Endothelial cell of umbilical vein (primary cell): ENCODE measurements around the gene VSNL1. TPM values are rescaled to one million over a fixed set of nuclear protein-coding genes. Genes with fewer than 3 reads are reported as not detected.

Source experiments
- BruUV-seq: library from RNA; stranded (reverse); fragments of 400-500 nt; replicated peaks from 2 replicates; lab custom pipeline; 2021; lab: Mats Ljungman, UMichigan
- CTCF ChIA-PET: fragments of 300-600, 350-600 bp; sonication (Branson Sonifier 250); formaldehyde crosslinking; loops from one replicate; lab custom pipeline; 2021; ENCODE audit warnings: antibody characterized with exemption, inconsistent platforms; lab: Charles Lee
- POLR2A ChIA-PET: fragments of 300-600, 350-600 bp; sonication (Branson Sonifier 250); formaldehyde crosslinking; loops from one replicate; lab custom pipeline; 2021; ENCODE audit warnings: antibody characterized with exemption, inconsistent platforms; lab: Charles Lee
- DNase-seq: peaks from one replicate; pipeline ENCODE4 v3.0.0-alpha.2; 2011; ENCODE audit warnings: low read depth, low spot score
- FAIRE-seq: peaks from 2 replicates; lab custom pipeline; 2011; peaks lifted over from hg19 to GRCh38; lab: Jason Lieb, UNC
- H2AFZ ChIP-seq: 2 replicates; pipeline ENCODE4 v1.6.0; 2012; ENCODE audit warnings: low read depth, low read length, control low read depth, inconsistent platforms
- H3K27ac ChIP-seq: 2 replicates; pipeline ENCODE4 v1.5.1; 2011; ENCODE audit warnings: low read depth, mild to moderate bottlenecking, control low read depth, low read length, moderate library complexity; ENCODE audit not compliant: insufficient read depth
- H3K27me3 ChIP-seq, 2 experiments: 2 replicates each; pipeline versions ENCODE4 v1.6.0 to v1.6.1; 2011; ENCODE audit warnings: low read length in 2 of 2, mixed read lengths in 1 of 2; ENCODE audit not compliant: control insufficient read depth in 2 of 2, insufficient read depth in 2 of 2
- H3K36me3 ChIP-seq, 2 experiments: 2 replicates in 1 of 2; 3 replicates in 1 of 2; pipeline ENCODE4 v1.5.1; 2011; ENCODE audit warnings: low read length in 2 of 2, mild to moderate bottlenecking in 1 of 2, moderate library complexity in 1 of 2; ENCODE audit not compliant: control insufficient read depth in 2 of 2, insufficient read depth in 2 of 2; ENCODE audit errors: extremely low read depth in 1 of 2
- H3K4me1 ChIP-seq: 3 replicates; pipeline ENCODE4 v1.5.1; 2011; ENCODE audit warnings: mild to moderate bottlenecking, low read length; ENCODE audit not compliant: control insufficient read depth, insufficient read depth; ENCODE audit errors: extremely low read depth
- H3K4me2 ChIP-seq: 2 replicates; pipeline ENCODE4 v1.6.1; 2011; ENCODE audit warnings: low read length, control low read depth, mixed read lengths; ENCODE audit not compliant: insufficient read depth
- H3K4me3 ChIP-seq, 3 experiments: fragments of 200-600 bp in 1 of 3; sonication (generic), shearing (Covaris generic) in 1 of 3; replicated peaks in 1 of 3; 2 replicates each; pipeline ENCODE4 v1.5.1; 2011 to 2016; ENCODE audit warnings: control low read depth in 3 of 3, low read length in 3 of 3, mild to moderate bottlenecking in 2 of 3, inconsistent platforms in 1 of 3, low read depth in 1 of 3, moderate library complexity in 1 of 3; ENCODE audit not compliant: insufficient read depth in 1 of 3
- H3K79me2 ChIP-seq: 2 replicates; pipeline ENCODE4 v1.6.0; 2012; ENCODE audit warnings: low read length, inconsistent platforms; ENCODE audit not compliant: control insufficient read depth, insufficient read depth
- H3K9ac ChIP-seq: replicated peaks from 2 replicates; pipeline ENCODE3; 2011; ENCODE audit warnings: low read length, control low read depth; ENCODE audit not compliant: insufficient read depth; ENCODE audit errors: extremely low read depth
- H3K9me1 ChIP-seq: replicated peaks from 3 replicates; pipeline ENCODE4 v1.6.0; 2011; ENCODE audit warnings: mild to moderate bottlenecking, low read length; ENCODE audit not compliant: control insufficient read depth, insufficient read depth; ENCODE audit errors: extremely low read depth
- H3K9me3 ChIP-seq: replicated peaks from 2 replicates; pipeline ENCODE4 v1.5.1; 2012; ENCODE audit warnings: low read length, inconsistent platforms; ENCODE audit not compliant: control insufficient read depth, insufficient read depth
- H4K20me1 ChIP-seq: replicated peaks from 2 replicates; pipeline ENCODE3; 2011; ENCODE audit warnings: mild to moderate bottlenecking, low read length; ENCODE audit not compliant: control insufficient read depth, insufficient read depth; ENCODE audit errors: extremely low read depth
- EZH2 ChIP-seq: IDR thresholded peaks from 2 replicates; pipeline ENCODE4 v1.6.1; 2012; ENCODE audit warnings: borderline replicate concordance, low read depth, mild to moderate bottlenecking, moderate library complexity, low read length, inconsistent platforms; ENCODE audit not compliant: severe bottlenecking
- FOS ChIP-seq: IDR thresholded peaks from 2 replicates; pipeline ENCODE4 v1.6.1; 2011; ENCODE audit warnings: mild to moderate bottlenecking, low read length, moderate library complexity, borderline replicate concordance; ENCODE audit not compliant: insufficient read depth
- GATA2 ChIP-seq: IDR thresholded peaks from 2 replicates; pipeline ENCODE4 v1.7.0; 2011; ENCODE audit warnings: low read depth, mild to moderate bottlenecking, moderate library complexity, mixed read lengths, low read length; ENCODE audit not compliant: insufficient read length, insufficient read depth
- JUN ChIP-seq: IDR thresholded peaks from 2 replicates; pipeline ENCODE4 v1.6.1; 2011; ENCODE audit warnings: borderline replicate concordance, low read depth; ENCODE audit not compliant: insufficient read length, insufficient read depth
- MAX ChIP-seq: IDR thresholded peaks from 2 replicates; pipeline ENCODE4 v1.6.1; 2011; ENCODE audit not compliant: insufficient read depth, insufficient read length
- MYC ChIP-seq: IDR thresholded peaks from one replicate; pipeline ENCODE4 v1.6.1; 2011; ENCODE audit warnings: mild to moderate bottlenecking, low read depth, low read length
- POLR2A ChIP-seq: IDR thresholded peaks from 2 replicates; pipeline ENCODE4 v1.6.1; 2012; ENCODE audit warnings: low read depth, mild to moderate bottlenecking, control low read depth, low read length
- POLR2AphosphoS5 ChIP-seq: IDR thresholded peaks from 2 replicates; pipeline ENCODE4 v1.6.1; 2012; ENCODE audit warnings: low read depth, mild to moderate bottlenecking, control low read depth, low read length, moderate library complexity; ENCODE audit not compliant: insufficient read depth
- dilution Hi-C: fragments of 300-500 bp; cut with MboI; formaldehyde crosslinking; loops from one replicate; pipeline ENCODE4 v1.15.0; 2019; ENCODE audit warnings: low sequenced_read_pairs; ENCODE audit not compliant: extremely low pct_ligation_motif_present
- intact Hi-C: fragments of 100-400 bp; cut with micrococcal nuclease; formaldehyde crosslinking; loops from one replicate; pipeline ENCODE4 v1.10.0; 2022
- polyA plus RNA-seq, 4 experiments: library from polyadenylated mRNA; depleted of rRNA in 3 of 4; stranded (reverse) in 3 of 4; unstranded in 1 of 4; fragments of >200 nt; gene quantifications; 2 replicates each; pipeline versions ENCODE4 v1.2.1 to v1.2.3, GENCODE V29; 2011 to 2012; ENCODE audit warnings: missing spikeins in 1 of 4
- total RNA-seq: library from RNA; stranded (reverse); gene quantifications from 2 replicates; pipeline ENCODE4 v1.2.3, GENCODE V29; 2021
- TF ChIP-seq, protein P1 (sequence below), 2 donors: IDR thresholded peaks; 1 replicate in 1 of 2; 2 replicates in 1 of 2; pipeline ENCODE4 v1.5.1; 2011; ENCODE audit warnings: low read length in 2 of 2, mild to moderate bottlenecking in 2 of 2, moderate library complexity in 2 of 2, control low read depth in 1 of 2, inconsistent platforms in 1 of 2, low read depth in 1 of 2; ENCODE audit not compliant: insufficient read depth in 1 of 2; ENCODE audit errors: extremely low read depth in 1 of 2

VSNL1 gene
- total and polyA plus RNA-seq, 2 donors (not counting 3 experiments of a cell fraction or from before 2014, with no cell fraction given), result not detected

DNA sequence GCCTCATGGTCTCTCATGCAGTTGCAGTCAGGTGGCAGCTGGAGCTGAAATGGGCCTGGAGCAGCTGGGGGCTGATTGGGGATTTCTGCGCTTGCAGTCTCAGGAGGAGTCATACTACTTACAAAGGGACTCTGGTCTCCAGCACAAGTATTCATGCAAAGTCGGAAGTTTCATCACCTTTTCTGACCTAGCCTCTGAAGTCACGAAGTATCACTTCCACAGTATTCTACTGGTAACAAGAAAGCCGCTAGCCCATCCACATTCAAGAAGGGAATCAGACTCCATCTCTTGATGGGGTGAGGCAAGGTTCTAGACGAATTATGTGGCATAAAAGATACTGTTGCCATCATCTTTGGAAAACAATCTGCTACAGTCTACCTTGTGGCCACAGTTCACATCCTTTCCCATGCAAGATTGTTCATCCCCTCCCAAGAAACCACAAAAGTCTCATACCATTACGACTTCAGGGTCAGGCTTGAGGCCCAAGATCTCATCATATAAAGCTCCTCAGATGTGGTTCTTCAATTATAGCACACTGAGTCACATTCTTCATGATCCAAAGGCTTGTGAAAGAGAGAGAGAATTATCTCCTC is 117.9 kb downstream of the VSNL1 start:
- dilution Hi-C loops (no loop called here), intact Hi-C loops (no loop called here)
- no peaks in the 10 kb centered on the region for H3K9me1 ChIP-seq
- no peaks in the 10 kb centered on the region for H3K4me1 ChIP-seq
- FAIRE-seq (no peak), DNase-seq (no peak)
- TF ChIP-seq GATA2 (no peak), MAX (no peak), JUN (no peak), FOS (no peak), POLR2AphosphoS5 (no peak), POLR2A (no peak), MYC (no peak), EZH2 (no peak)
- TF ChIP-seq, protein P1, sequence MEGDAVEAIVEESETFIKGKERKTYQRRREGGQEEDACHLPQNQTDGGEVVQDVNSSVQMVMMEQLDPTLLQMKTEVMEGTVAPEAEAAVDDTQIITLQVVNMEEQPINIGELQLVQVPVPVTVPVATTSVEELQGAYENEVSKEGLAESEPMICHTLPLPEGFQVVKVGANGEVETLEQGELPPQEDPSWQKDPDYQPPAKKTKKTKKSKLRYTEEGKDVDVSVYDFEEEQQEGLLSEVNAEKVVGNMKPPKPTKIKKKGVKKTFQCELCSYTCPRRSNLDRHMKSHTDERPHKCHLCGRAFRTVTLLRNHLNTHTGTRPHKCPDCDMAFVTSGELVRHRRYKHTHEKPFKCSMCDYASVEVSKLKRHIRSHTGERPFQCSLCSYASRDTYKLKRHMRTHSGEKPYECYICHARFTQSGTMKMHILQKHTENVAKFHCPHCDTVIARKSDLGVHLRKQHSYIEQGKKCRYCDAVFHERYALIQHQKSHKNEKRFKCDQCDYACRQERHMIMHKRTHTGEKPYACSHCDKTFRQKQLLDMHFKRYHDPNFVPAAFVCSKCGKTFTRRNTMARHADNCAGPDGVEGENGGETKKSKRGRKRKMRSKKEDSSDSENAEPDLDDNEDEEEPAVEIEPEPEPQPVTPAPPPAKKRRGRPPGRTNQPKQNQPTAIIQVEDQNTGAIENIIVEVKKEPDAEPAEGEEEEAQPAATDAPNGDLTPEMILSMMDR (IDR thresholded peaks at IDR 0.05; ENCODE audit: extremely low read depth in 1 of 2, insufficient read depth in 1 of 2, low read depth in 1 of 2, low read length in 2 of 2), result no peak
- ChIA-PET POLR2A (no interaction called here), CTCF (interaction anchor here (5.0 to 8.5 kb wide), 2 partner anchors 12 to 13 kb away, joined by 38 to 80 read pairs; no protein-coding TSS in a partner anchor)
- no peak overlapping the region for H2AFZ ChIP-seq
- H3K4me2 ChIP-seq, result no peak overlapping the region
- no peak overlapping the region for H3K9ac ChIP-seq
- BruUV-seq, result no TSS peak
- no peaks in the 10 kb centered on the region for H4K20me1 ChIP-seq
- H3K27ac ChIP-seq, result no peak overlapping the region
- no peaks in the 10 kb centered on the region for H3K27me3 ChIP-seq
- H3K4me3 ChIP-seq, result no peak overlapping the region
- peaks cover 2 to 5% of the 10 kb centered on the region in 2 experiments for H3K36me3 ChIP-seq
- H3K79me2 ChIP-seq, result no peaks in the 10 kb centered on the region
- H3K9me3 ChIP-seq, result no peaks in the 10 kb centered on the region
